GM12872 (cell line): ENCODE data around the gene FANCL.

Experiments used
- CTCF ChIP-seq: IDR thresholded peaks from 3 replicates; pipeline ENCODE4 v1.5.1; 2011; ENCODE audit warnings: low read depth, mild to moderate bottlenecking, low read length, moderate library complexity; ENCODE audit not compliant: insufficient read depth

The FANCL gene

GRCh38 chr2:58157754-58158153 lies 83.4 kb downstream of the FANCL start:
- no peak for TF ChIP-seq CTCF

- TF ChIP-seq CTCF = no peak
These were observed 84.3 kb downstream of the FANCL start for GRCh38 chr2:58156780-58157179.

- TF ChIP-seq CTCF = no peak
These were observed 85.9 kb downstream of the FANCL start for GRCh38 chr2:58155160-58155778.

GRCh38 chr2:58146707-58147106 lies 94.4 kb downstream of the FANCL start:
- no peak for TF ChIP-seq CTCF

GRCh38 chr2:58140508-58141072 lies 100.5 kb downstream of the FANCL start:
- TF ChIP-seq CTCF = no peak

- TF ChIP-seq CTCF = no peak
These were observed 102.6 kb downstream of the FANCL start for GRCh38 chr2:58138396-58139030.

GRCh38 chr2:58137856-58138255 lies 103.3 kb downstream of the FANCL start:
- no peak for TF ChIP-seq CTCF
